ENCODE measurements around the gene ANAPC5.
"Not testable (repeated sequence)": the region's sequence is repeated elsewhere in the genome, so short reads cannot be mapped to it uniquely, and the experiment has no call there.

Gene ANAPC5

DNA sequence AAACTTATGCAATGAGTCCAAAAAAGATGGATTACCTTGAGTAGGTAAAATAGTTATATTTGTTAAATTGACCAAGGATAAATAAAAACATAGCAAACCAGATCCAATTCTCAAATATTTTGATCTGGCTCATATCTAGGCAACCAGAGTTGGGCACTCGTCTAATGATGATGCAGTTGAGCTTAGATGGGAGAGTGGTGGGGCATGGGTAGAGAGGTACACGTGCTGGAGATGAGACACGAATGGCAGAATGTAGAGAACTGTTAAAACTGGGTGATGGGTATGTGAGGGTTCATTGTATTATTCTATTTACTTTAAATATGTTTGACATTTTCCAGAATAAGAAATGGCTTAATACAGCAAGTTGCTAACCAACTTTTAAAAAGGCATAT, 40.1 kb upstream of the ANAPC5 start:
- TF ChIP-seq, protein P1, sequence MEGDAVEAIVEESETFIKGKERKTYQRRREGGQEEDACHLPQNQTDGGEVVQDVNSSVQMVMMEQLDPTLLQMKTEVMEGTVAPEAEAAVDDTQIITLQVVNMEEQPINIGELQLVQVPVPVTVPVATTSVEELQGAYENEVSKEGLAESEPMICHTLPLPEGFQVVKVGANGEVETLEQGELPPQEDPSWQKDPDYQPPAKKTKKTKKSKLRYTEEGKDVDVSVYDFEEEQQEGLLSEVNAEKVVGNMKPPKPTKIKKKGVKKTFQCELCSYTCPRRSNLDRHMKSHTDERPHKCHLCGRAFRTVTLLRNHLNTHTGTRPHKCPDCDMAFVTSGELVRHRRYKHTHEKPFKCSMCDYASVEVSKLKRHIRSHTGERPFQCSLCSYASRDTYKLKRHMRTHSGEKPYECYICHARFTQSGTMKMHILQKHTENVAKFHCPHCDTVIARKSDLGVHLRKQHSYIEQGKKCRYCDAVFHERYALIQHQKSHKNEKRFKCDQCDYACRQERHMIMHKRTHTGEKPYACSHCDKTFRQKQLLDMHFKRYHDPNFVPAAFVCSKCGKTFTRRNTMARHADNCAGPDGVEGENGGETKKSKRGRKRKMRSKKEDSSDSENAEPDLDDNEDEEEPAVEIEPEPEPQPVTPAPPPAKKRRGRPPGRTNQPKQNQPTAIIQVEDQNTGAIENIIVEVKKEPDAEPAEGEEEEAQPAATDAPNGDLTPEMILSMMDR (IDR thresholded peaks at IDR 0.05), result no peak
- no peaks in the 10 kb centered on the region for H3K9me3 ChIP-seq
- no peak overlapping the region for H3K4me3 ChIP-seq (ENCODE audit: low read depth in 1 of 2, low read length in 1 of 2)
- no peaks in the 10 kb centered on the region for H3K4me1 ChIP-seq (ENCODE audit: control insufficient read depth in 1 of 2, insufficient read depth in 1 of 2, low read depth in 1 of 2, low read length in 1 of 2)
- H3K27ac ChIP-seq, result no peak overlapping the region
- H3K36me3 ChIP-seq, result no peaks in the 10 kb centered on the region
- no peaks in the 10 kb centered on the region for H3K27me3 ChIP-seq

DNA sequence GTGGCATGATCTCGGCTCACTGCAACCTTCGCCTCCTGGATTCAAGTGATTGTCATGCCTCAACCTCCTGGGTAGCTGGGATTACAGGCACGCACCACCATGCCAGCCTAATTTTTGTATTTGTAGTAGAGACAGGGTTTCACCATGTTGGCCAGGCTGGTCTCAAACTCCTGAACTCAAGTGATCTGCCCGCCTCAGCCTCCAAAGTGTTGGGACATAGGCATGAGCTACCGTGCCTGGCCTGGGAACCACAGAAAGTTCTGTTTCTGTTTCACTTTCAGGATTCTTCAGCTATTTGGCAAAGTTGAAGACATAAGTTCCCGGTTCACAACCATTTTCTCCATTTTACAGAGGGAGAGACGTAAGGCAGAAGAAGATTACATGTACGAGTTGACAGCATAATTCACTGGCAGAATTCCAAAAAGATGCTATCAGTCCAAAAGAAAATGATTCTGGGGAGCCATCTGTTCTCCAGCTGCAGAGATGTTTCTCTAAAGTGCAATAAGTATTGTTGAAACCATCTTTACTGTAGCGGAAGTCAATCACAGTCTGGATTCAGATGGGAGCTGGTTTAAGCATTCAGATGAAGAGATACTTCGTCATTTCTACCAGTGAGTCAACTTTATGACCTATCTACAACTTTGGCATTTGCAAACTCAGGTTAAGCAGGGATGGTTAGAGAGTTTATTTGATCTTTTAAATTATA, 39.6 kb upstream of the ANAPC5 start:
- no peaks in the 10 kb centered on the region for H3K36me3 ChIP-seq
- TF ChIP-seq, protein P1 (IDR thresholded peaks at IDR 0.05), result no peak
- H3K9me3 ChIP-seq, result no peaks in the 10 kb centered on the region
- no peak overlapping the region for H3K4me3 ChIP-seq (ENCODE audit: low read depth in 1 of 2, low read length in 1 of 2)
- H3K27ac ChIP-seq, result no peak overlapping the region
- no peaks in the 10 kb centered on the region for H3K4me1 ChIP-seq (ENCODE audit: control insufficient read depth in 1 of 2, insufficient read depth in 1 of 2, low read depth in 1 of 2, low read length in 1 of 2)
- no peaks in the 10 kb centered on the region for H3K27me3 ChIP-seq

DNA sequence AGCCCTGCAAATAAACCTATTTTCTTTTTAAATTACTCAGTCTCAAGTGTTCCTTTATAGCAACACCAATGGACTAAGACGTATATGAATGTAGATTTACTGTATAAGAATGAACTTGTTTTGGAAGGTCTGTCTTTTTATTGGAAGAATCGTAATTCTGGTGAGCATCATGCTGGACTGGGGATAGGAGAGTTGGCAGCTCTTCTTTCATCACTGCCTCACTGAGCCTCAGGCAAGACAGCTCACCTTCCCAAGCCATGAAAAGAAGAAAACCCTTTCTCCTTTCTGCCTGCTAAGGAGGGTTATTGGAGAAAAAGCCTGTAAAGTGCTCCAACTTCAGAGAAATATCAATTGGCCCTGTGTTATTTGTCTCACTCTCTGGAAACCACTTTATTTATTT, 38.6 kb upstream of the ANAPC5 start:
- H3K4me1 ChIP-seq (ENCODE audit: control insufficient read depth in 1 of 2, insufficient read depth in 1 of 2, low read depth in 1 of 2, low read length in 1 of 2), result no peaks in the 10 kb centered on the region
- no peaks in the 10 kb centered on the region for H3K9me3 ChIP-seq
- H3K27ac ChIP-seq, result no peak overlapping the region
- no peak overlapping the region for H3K4me3 ChIP-seq (ENCODE audit: low read depth in 1 of 2, low read length in 1 of 2)
- H3K27me3 ChIP-seq, result no peaks in the 10 kb centered on the region
- TF ChIP-seq, protein P1 (IDR thresholded peaks at IDR 0.05), result no peak
- H3K36me3 ChIP-seq, result no peaks in the 10 kb centered on the region

DNA sequence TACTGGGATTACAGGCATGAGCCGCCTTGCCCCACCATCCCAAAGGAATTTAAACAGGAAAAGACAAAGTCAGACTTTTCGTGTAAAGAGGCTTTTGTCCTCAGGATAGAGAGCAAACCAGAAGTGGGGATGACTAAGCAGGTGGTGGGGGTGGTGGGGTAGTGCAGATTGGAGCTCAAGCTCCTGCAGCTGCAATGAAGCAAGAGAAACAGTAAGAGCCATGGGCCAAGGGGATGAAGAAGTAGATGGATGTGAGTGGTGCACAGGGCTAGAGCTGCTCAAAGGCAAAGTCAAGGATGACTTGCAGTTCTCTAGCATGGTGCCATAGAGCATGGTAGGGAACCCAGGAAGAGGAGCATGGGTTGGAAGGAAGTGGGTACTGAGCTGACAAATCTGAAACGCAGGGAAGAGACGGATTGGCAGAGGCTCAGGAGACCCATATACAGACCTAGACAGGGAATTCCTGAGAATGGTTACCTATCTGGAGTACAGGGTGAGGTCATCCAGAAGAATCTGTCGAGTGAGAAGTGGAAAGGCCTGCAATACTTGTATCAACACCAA, 36.3 kb upstream of the ANAPC5 start:
- Histone ChIP-seq H3K27ac (no peak overlapping the region), H3K9me3 (no peaks in the 10 kb centered on the region), H3K4me1 (ENCODE audit: control insufficient read depth in 1 of 2, insufficient read depth in 1 of 2, low read depth in 1 of 2, low read length in 1 of 2) (no peaks in the 10 kb centered on the region), H3K4me3 (ENCODE audit: low read depth in 1 of 2, low read length in 1 of 2) (no peak overlapping the region), H3K27me3 (no peaks in the 10 kb centered on the region), H3K36me3 (no peaks in the 10 kb centered on the region)
- TF ChIP-seq, protein P1 (IDR thresholded peaks at IDR 0.05), result no peak

DNA sequence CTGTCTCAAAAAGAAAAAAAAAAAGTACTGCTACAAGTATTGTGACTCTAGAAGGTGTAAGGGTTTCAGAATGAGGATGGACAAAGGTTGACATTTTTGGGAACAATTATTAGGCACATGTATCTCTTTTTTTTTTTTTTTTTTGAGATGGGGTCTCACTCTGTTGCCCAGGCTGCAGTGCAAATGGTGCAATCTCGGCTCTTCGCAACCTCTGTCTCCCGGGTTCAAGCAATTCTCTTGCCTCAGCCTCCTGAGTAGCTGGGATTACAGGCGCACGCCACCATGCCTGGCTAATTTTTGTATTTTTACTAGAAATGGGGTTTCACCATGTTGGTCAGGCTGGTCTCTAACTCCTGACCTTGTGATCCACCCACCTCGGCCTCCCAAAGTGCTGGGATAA, 32.7 kb upstream of the ANAPC5 start:
- H3K36me3 ChIP-seq, H3K9me3 ChIP-seq, H3K27ac ChIP-seq: not testable (repeated sequence)

DNA sequence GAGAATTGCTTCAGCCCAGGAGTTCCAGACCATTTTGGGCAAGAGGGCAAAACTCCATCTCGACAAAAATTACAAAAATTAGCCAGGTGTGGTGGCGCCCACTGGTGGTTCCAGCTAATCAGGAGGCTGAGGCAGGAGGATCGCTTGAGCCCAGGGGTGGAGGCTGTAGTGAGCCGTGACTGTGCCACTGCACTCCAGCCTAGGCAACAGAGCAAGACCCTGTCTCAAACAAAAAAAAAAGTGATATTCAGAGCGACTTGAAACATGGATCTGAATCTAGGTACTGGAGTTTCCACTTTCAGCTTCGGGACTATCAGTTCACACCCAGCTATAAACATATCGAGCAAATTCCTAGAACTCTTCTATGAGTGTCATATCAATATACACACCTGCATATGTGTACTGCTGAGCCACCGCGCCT, 31.4 kb upstream of the ANAPC5 start:
- Histone ChIP-seq H3K27ac (no peak overlapping the region), H3K9me3 (no peaks in the 10 kb centered on the region), H3K27me3 (no peaks in the 10 kb centered on the region), H3K4me3 (ENCODE audit: low read depth in 1 of 2, low read length in 1 of 2) (no peak overlapping the region), H3K36me3 (no peaks in the 10 kb centered on the region), H3K4me1 (ENCODE audit: control insufficient read depth in 1 of 2, insufficient read depth in 1 of 2, low read depth in 1 of 2, low read length in 1 of 2) (no peaks in the 10 kb centered on the region)
- TF ChIP-seq, protein P1 (IDR thresholded peaks at IDR 0.05), result no peak

More for the DNA sequence above, 32.7 kb upstream of the ANAPC5 start:
- H3K27me3 ChIP-seq; H3K4me1 ChIP-seq (ENCODE audit: control insufficient read depth in 1 of 2, insufficient read depth in 1 of 2, low read depth in 1 of 2, low read length in 1 of 2); H3K4me3 ChIP-seq (ENCODE audit: low read depth in 1 of 2, low read length in 1 of 2): not testable (repeated sequence)

Measured in neutrophil (primary cell).